HL-60/S4 treated with phorbol 12-myristate 13-acetate at 8.2 ng/mL for 4 days and 3 days (cell line): Measurements from ENCODE around the gene RANBP9.

Source experiments
- in situ Hi-C: fragments of 300-500 bp; cut with MboI; formaldehyde crosslinking; loops from 2 replicates; pipeline ENCODE4 v1.15.0; 2022; ENCODE audit warnings: low sequenced_read_pairs

Gene RANBP9

DNA sequence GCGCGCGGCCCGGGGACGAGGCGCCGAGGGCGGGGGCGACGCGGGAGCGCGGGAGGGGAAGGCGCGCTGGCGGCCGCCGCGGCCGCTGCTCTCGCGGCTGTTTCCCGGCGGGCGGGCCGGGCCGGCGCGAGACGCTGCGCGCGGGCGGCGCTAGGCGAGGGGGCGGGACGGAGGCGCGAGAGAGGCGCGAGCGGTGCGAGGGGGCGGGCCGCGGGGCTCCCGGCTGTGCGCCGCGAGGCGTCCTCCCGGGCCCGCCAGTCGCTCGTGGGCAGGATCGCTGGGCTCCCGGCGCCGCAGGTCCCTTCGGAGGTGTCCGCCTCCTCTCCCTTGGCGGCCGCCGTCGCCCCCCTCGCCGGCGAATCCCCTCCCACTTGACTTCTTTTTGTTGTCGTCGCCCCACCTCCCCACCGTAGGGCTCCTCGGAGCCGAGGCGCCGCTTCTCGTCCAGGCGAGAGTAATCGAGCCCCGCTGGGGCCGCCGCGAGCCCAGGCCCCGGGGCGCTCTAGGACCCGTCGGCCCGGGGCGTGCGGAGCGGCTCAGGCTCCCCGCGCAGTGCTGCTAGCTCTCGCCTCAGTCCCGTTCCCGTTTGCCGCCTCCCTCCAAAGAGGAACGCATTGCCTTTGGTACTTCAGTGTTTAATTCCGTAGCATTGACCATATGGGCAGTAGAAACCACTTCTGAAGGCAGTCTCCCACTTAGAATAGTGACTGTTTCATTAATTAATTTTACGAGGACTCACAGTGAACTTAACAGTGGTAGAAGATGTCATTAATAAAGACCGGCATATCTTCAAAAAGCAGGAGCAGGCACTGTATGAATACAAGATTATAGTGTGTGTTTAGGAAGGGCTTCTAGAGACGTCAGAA is at the start of gene RANBP9:
TSS of gene RANBP9 (minus strand) at position 103 of the 866 bp plus-strand sequence. CDS start 330 bp downstream, outside the sequence.
- in situ Hi-C loops, result no loop called here

- in situ Hi-C loops, result no loop called here
Observed at GRCh38 chr6:13760307-13761304, 49.0 kb upstream of the RANBP9 start.

- in situ Hi-C loops, result no loop called here
Observed at GRCh38 chr6:13759025-13759424, 47.4 kb upstream of the RANBP9 start.

DNA sequence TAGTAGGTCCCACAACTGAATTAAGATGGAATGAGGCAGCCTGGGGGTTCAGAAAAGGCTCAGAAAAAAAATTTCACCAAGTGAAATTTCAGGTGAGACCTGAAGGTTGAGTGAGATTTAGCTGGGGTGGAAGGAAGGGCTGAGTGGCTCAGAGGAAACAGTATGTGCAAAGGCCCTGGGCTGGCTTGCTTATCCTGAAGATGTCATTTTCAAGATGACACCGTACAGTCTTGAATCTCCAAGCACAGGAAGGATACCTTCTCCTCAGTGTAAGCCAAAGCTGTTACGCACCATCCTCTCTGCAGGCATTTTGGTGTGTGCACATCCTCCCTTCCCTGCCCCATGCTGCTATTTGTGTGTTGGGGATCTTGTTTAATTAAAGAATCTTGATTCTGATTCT is 43.0 kb upstream of the RANBP9 start:
- in situ Hi-C loops, result no loop called here

DNA sequence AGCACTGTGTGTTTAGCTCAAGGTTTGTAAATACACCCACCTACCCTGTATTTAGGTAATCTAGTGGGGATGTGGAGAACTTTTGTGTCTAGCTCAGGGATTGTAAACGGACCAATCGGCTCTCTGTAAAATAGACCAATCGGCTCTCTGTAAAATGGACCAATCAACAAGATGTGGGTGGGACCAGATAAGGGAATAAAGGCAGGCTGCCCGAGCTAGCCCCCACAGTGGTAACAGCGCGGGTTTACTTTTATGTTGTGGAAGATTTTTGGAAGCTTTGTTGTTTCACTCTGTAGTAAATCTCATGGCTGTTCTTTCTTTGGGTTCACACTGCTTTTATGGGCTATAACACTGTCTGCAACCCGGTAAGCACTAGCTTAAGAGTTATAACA is 32.1 kb upstream of the RANBP9 start:
- in situ Hi-C loops, result no loop called here

- in situ Hi-C loops, result no loop called here
Observed at GRCh38 chr6:13742961-13743735, 31.5 kb upstream of the RANBP9 start.

DNA sequence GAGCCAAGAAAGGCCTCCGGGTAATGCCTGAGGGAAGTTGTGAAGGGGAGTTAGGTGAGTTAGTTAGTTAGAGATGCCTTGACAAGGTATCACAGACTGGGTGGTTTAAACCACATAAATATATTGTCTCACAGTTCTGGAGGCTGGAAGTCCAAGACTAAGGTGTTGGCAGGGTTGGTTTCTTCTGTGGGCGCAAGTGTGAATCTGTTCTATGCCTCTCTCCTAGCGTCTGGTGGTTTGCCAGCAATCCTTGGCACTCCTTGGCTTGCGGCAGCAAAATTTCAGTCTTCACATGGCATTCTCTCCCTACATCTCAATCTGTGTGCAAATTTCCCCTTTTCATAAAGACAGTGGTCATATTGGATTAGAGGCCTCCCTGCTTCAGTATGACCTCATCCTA is 29.7 kb upstream of the RANBP9 start:
- in situ Hi-C loops, result no loop called here

- in situ Hi-C loops, result no loop called here
Observed at GRCh38 chr6:13735031-13735430, 23.4 kb upstream of the RANBP9 start.

DNA sequence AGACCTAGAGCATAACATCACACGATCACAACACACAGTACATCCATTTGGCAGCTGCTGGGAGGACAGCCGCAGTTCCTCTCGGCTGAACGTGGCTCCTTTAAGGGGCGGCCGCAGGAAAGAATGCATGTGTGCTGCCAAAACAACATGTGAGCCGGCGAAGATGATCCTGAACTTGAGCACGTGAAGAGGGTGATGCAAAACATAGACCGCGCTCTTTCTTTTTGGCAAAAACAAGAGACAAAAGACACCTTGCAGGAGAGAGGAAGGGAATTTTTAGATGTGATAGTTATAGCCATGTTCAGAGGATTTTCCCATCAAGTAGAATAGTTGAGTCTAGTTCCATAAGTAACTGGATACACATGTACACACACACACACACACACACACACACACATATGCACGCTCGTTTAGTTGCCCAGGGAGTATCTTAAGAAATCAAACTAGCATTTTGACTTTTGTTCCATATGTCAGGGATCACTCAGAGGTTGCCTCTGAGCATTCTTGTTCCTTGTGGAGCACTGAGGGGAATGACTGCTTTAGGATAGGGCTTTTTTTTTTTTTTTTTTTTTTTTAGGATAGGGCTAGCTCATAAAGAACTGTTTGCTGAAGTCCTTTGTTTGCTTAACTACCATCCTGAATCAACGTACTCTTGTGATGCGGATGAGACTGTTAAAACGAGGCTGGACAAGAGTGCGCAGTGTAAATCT is 21.7 kb upstream of the RANBP9 start:
- in situ Hi-C loops, result no loop called here

DNA sequence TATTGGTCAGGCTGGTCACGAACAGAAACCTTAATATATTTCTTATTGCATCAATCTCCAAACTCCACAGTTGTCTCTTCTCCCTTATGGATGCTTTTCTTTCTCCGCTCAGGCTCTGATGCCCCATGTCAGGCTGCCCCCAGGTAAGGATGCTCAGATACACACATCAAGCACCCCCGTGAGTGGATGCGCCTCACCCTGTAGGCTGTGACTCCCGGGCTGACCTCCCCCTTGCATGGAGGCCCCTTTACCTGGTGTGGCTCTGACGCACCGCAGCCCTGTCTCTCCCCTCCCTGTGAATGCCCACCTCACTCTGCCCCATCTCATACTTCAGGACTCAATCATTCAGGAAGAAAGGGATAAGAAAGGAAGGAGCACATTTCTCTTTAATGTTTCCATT is 19.1 kb upstream of the RANBP9 start:
- in situ Hi-C loops, result no loop called here

DNA sequence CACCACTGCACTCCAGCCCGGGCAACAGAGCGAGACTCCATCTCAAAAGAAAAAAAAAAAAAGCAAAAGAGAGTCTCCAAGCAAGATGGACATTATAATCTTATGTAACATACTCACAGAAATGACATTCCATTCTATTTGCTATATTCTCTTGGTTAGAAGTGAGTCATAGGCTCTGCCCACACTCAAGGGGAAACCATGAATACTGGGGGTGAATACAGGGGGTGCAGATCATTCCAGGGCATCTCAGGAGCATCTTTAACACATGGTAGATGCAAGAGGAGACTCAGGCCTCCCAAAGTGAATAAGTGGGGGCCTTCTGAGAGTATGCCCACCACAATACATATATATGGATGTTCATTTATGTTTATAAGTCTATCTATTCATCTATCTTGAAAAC is 18.3 kb upstream of the RANBP9 start:
- in situ Hi-C loops, result no loop called here

DNA sequence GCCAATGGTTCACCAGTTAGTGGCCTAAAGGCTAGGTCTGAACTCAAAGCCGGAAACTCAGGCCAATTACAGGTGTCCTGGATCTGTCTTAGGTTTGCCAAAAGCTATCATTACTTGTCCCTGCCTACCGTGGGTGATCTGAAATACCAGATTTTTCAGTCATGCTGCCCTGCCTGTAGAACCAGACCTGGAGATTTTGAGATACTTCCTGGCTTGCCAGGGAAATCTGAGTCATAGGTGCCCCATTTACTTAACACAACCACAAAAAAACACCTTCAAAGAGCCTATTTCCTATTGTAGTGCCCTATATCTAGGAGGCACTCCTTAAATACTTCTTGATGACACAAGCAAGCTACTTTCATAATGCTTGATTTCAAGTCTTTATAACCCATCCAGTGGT is 13.9 kb upstream of the RANBP9 start:
- in situ Hi-C loops, result no loop called here

DNA sequence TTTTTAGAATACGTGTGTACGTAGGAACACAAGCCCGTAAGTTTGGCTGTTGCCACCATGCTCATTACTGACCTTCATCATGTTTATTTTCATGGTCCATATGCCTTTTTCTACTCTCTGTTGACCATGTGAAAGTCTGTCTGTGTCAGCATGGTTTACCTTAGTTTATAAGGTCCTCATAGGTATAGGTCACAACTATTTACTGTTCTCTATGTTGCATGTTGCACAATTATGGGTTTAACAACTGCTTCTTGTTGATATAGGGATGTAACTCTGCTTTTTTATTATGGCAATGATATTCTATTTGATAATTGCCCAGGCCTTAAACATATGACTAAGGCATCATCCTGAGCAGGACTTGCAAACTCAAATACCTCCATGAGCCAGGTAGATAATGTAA is 13.4 kb upstream of the RANBP9 start:
- in situ Hi-C loops, result no loop called here

- in situ Hi-C loops, result no loop called here
Observed at GRCh38 chr6:13724182-13724581, 12.5 kb upstream of the RANBP9 start.

GRCh38 chr6:13722880-13723279 is 11.2 kb upstream of the RANBP9 start:
- in situ Hi-C loops, result no loop called here

- in situ Hi-C loops, result no loop called here
Observed at GRCh38 chr6:13718123-13718458, 6.5 kb upstream of the RANBP9 start.

- in situ Hi-C loops, result no loop called here
Observed at GRCh38 chr6:13716955-13717295, 5.3 kb upstream of the RANBP9 start.

DNA sequence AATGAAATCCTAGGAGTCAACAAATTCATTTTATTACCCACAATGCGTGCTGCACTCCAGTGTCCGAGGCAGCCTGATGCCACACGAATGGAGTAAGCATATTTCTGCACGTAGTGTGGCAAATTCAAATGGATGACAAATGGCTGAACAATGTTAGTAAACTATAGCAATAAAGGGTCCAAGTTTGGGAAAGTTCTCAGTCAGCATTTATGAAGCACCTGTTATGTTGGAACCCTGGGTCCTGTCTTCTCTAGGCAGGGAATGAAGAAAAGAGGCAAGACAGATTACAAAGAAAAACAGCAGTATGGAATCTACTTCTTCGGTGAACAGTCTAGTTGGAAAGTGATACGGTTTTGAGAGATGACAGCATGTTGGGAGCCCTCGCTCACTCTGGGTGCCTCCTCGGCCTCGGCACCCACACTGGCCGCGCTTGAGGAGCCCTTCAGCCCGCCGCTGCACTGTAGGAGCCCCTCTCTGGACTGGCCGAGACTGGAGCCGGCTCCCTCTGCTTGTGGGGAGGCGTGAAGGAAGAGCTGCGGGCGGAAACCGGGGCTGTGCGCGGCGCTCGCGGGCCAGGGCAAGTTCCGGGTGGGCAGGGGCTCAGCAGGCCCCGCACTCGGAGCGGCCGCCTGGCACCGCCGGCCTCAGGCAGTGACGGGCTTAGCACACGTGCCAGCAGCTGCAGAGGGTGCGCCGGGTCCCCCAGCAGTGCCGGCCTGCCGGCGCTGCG is 4.8 kb upstream of the RANBP9 start:
- in situ Hi-C loops, result no loop called here

GRCh38 chr6:13715444-13715883 is 3.8 kb upstream of the RANBP9 start:
- in situ Hi-C loops, result no loop called here

GRCh38 chr6:13712599-13712898 is 914 bp upstream of the RANBP9 start:
- in situ Hi-C loops, result no loop called here
